ENCODE results near the gene DOK4.

Gene DOK4

DNA sequence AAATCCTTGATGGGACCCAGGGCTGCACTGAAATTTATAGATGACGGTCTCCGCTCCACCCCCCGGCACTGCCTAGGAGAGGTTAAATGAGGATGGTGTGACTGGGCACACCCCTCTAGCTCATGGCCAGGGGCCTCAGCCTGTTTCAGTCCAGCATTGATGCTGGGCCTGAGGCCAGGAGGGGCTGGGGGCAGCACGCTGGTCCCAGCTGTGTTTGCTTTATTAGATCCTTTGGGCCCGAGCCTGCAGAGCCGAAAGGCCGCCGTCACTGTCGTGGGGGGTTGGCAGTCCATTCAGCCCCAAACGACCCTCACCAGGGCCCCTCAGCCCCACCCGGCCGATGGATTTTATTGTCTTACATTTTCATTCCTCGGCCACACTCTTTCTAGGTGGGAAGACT, 10.8 kb upstream of the DOK4 start:
- in situ Hi-C loops (cut with HindIII; ENCODE audit: low sequenced_read_pairs): no loop called here
- no peak for TF ChIP-seq CTCF (IDR thresholded peaks at IDR 0.05; ENCODE audit: low read depth, low read length, missing control alignments)
- DNase-seq (ENCODE audit: low read depth): no peak
- H3K4me3 ChIP-seq (ENCODE audit: low read depth, low read length): no peak overlapping the region

DNA sequence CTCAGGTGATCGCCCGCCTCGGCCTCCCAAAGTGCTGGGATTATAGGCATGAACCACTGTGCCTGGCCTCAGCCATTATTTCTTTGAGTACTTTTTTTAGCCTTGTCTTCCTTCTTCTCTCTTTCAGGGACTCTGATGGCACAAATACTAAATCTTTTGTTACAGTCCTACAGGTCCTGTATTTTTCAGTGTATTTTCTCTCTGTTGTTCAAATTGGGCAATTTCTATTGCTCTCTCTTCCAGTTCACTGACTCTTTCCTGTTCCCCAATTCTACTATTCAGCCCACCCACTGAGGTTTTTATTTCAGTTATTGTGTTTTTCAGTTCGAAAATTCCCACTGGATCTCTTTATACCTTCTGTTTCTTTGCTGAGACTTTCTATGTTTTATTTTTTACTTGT, 7.5 kb upstream of the DOK4 start:
- H3K4me3 ChIP-seq (ENCODE audit: low read depth, low read length): no peak overlapping the region
- no peak for DNase-seq (ENCODE audit: low read depth)
- in situ Hi-C loops (cut with HindIII; ENCODE audit: low sequenced_read_pairs): no loop called here
- no peak for TF ChIP-seq CTCF (IDR thresholded peaks at IDR 0.05; ENCODE audit: low read depth, low read length, missing control alignments)

GRCh38 chr16:57489229-57489628, 2.9 kb upstream of the DOK4 start:
- H3K4me3 ChIP-seq (ENCODE audit: low read depth, low read length): no peak overlapping the region
- in situ Hi-C loops (cut with HindIII; ENCODE audit: low sequenced_read_pairs): loop anchor here (5.0 kb wide), 1 partner anchor 38 kb away; no protein-coding TSS in a partner anchor
- no peak for DNase-seq (ENCODE audit: low read depth)
- no peak for TF ChIP-seq CTCF (IDR thresholded peaks at IDR 0.05; ENCODE audit: low read depth, low read length, missing control alignments)

DNA sequence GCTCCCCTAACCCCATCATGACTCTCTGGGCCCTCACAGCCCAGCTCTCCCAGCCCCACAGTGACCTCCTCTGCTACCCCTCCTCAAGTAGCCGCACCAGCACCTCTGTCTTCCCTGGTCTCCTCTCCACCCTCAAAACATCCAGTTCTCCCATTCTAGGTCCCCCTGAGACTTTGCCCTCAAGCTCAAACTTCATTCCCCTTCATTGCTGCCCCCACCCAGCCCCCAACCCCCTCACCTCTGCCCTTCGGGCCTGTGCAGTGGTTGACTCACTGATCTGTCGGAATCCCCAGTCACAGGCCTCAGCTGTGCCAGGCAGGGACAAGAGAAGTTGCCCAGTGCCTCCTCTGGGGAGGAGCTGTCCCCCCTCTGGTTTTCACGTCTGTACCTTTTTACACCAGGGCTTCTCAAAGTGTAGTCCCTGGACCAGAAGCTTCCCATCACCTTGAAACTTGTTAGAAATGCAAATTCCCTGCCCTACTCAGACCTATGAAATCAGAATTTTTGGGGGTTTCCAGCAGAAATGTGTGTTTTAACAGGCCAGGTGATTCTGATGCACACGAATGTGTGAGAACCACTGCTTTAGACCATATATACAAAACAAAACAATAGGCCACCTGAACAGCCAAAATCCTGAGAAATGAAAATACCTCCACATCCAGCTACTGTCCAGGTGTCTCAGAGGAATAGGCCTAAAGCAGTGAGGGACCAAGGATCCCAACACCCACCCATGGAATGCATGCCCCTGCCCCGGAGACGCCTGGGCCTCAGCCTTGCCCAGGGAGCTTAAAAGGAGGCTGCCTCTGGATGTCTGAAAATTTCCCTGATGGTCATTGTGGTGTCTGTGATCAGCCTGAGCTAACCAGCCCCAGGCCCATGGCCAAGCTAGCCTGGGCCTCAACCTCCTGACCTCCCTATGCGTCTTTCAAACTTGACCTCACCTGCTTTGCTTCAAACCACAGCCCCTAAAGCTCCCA, 853 bp upstream of the DOK4 start:
- no peak for TF ChIP-seq CTCF (IDR thresholded peaks at IDR 0.05; ENCODE audit: low read depth, low read length, missing control alignments)
- DNase-seq (ENCODE audit: low read depth): no peak
- H3K4me3 ChIP-seq (ENCODE audit: low read depth, low read length): peak overlapping the region; percentile 26
- in situ Hi-C loops (cut with HindIII; ENCODE audit: low sequenced_read_pairs): loop anchor here (5.0 kb wide), 1 partner anchor 40 kb away; no protein-coding TSS in a partner anchor

- DNase-seq (ENCODE audit: low read depth): no peak
- TF ChIP-seq CTCF (IDR thresholded peaks at IDR 0.05; ENCODE audit: low read depth, low read length, missing control alignments): no peak
- peak overlapping the region; percentile 65 for H3K4me3 ChIP-seq (ENCODE audit: low read depth, low read length)
- in situ Hi-C loops (cut with HindIII; ENCODE audit: low sequenced_read_pairs): loop anchor here (5.0 kb wide), 1 partner anchor 42 kb away; no protein-coding TSS in a partner anchor
Observed at GRCh38 chr16:57485091-57485915, 990 bp downstream of the DOK4 start.

- DNase-seq (ENCODE audit: low read depth): no peak
- no peak overlapping the region for H3K4me3 ChIP-seq (ENCODE audit: low read depth, low read length)
- in situ Hi-C loops (cut with HindIII; ENCODE audit: low sequenced_read_pairs): loop anchor here (5.0 kb wide), 1 partner anchor 43 kb away; no protein-coding TSS in a partner anchor
- no peak for TF ChIP-seq CTCF (IDR thresholded peaks at IDR 0.05; ENCODE audit: low read depth, low read length, missing control alignments)
Observed at GRCh38 chr16:57484515-57485005, 1.7 kb downstream of the DOK4 start.
